Measurements from ENCODE around the gene CHD3.

DNA sequence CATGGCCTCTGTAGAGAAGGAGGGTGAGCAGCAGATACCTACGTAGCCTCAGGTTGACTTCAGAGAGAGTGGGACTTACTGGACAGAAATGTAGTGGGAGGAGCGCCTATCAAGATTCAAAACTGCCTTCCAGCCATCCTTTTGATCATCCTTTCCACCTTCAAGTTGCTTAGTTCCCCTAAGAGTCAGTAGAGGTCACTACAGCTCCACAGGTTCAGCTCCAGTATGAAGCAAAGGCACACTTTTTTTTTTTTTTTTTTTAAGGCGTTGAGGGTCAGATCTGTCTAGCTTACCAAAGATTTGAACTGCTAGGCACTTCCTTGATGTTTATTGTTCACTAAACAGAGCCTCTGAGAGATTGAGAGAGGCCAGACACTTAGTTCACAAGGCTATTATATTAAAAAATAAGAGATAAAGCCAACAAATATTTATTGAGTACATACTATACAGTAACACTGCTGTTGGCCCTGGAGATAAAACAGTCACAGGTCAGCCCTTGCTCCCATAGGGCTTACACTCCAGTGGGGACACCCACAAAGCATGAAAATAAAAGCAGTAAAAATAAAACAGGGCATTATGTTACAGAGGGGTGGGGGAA is 24.4 kb downstream of the CHD3 start:
- TF ChIP-seq POLR2A (IDR thresholded peaks at IDR 0.05): no peak
- peak; percentile 38 to 93 (median 83) for TF ChIP-seq CTCF (IDR thresholded peaks at IDR 0.05)
